HS-5 (cell line): Measurements from ENCODE around the gene AARS2.
"Not testable (repeated sequence)": the region's sequence is repeated elsewhere in the genome, so short reads cannot be mapped to it uniquely, and the experiment has no call there.

Experiments
- DNase-seq: peaks from one replicate; pipeline ENCODE4 v3.0.0-alpha.2; 2012; ENCODE audit warnings: low read depth

The AARS2 gene

DNA sequence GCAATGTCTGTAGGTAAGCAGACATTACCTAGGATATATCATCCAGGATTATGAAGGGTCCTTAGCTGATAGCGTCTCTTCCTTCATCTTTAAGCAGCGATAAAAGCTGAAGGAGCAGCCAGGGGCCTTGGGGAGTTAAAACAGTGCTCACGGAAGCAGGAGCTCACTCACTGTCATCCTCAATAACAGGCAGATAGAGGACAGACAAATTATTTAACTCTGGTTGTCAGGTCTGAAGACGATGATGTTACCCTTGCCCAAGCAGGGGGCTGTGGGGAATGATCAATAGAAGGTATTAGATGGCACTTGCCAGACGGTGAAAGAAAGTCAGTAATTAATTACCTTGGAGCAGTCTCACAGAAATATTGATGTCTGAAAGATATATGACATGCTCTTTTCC is 16.7 kb upstream of the AARS2 start:
- no peak for DNase-seq

GRCh38 chr6:44328203-44328602 is 15.1 kb upstream of the AARS2 start:
- DNase-seq: not testable (repeated sequence)

GRCh38 chr6:44327760-44328159 is 14.6 kb upstream of the AARS2 start:
- DNase-seq: no peak

DNA sequence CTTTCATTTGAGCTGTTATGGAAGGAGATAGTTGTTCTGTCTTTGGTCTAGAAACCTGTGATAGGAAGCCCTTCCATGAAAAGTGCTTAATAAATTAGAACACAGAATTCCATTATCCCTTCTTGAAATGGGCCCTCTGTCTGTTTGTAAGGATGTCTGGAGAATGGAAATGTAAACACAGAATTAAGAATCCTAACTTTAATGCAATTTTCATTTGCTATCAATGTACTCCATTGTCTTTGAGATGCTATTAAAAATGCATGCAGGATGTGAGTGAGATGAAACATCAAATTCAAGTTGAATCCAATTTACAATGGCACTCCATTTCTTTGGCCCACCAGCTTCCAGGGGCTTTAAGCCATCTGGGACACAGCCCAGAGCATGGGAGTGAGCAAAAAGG is 13.9 kb upstream of the AARS2 start:
- no peak for DNase-seq

- DNase-seq: no peak
Observed at GRCh38 chr6:44321210-44321609, 8.1 kb upstream of the AARS2 start.

- DNase-seq: not testable (repeated sequence)
Observed at GRCh38 chr6:44317136-44317631, 4.0 kb upstream of the AARS2 start.

DNA sequence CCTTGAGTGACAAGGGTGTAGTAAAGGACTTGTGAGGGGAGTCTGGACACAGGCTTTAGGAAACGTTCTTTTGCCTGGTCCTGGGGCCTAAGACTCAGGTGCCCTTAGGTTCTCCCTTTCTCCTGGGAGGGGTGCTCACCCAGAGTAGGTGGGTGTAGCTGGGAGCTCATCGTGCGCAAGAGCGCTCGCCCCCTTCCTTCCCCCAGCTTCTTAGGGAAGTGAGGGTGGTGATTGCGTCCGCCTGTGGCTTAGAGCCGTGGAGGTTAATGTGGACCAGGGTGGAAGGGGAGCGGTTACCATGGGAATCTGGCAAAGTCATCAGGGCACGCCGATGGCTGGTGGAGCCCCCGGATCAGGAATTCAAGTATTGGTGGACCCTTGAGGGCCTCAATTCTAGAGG is 3.3 kb upstream of the AARS2 start:
- no peak for DNase-seq

- no peak for DNase-seq
Observed at GRCh38 chr6:44315951-44316350, 2.8 kb upstream of the AARS2 start.

DNA sequence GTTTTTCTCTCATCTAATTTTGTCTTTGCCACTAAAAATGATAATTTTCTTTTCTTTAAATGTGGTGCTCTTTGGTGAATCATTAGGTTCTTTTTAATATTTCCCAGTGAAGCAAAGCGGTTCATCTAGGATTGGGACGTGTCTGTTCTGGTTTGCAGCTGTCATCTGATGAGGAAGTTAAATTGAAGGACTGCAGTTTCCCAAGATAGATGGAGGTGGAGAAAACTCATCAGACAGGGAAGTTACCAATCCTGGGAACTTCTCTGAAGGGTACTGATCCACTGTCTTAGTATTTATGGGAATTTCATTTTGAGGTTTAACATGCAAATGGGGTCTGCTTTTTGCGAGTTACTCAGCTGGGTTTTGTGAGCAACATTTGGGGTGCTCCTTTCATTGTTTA is 2.4 kb upstream of the AARS2 start:
- DNase-seq: no peak

GRCh38 chr6:44314657-44315056 is 1.5 kb upstream of the AARS2 start:
- DNase-seq: not testable (repeated sequence)

DNA sequence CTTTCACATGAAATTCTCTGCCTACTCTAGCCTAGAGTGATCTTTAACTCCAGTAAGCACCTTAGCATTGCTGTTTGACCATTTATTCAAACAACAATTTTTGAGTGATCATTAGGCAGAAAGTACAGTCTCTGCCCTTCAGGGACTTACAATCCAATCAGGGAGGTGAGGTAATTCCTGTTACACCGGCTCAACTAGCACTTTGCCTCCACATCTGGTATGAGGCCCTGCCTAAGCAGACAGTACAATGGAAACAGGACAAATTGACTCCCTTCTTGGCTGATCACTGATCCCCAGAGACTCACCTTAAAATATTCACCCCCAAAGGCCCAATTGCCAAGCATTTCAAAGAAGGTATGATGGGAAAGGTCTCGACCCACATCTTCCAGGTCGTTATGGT is 1.4 kb downstream of the AARS2 start:
- no peak for DNase-seq

GRCh38 chr6:44311304-44311703 is 1.8 kb downstream of the AARS2 start:
- no peak for DNase-seq

- no peak for DNase-seq
Observed at GRCh38 chr6:44310241-44310640, 2.9 kb downstream of the AARS2 start.

- no peak for DNase-seq
Observed at GRCh38 chr6:44309631-44310030, 3.5 kb downstream of the AARS2 start.

GRCh38 chr6:44309092-44309491 is 4.1 kb downstream of the AARS2 start:
- DNase-seq: peak; percentile 43

GRCh38 chr6:44307217-44307616 is 5.9 kb downstream of the AARS2 start:
- no peak for DNase-seq

- DNase-seq: no peak
Observed at GRCh38 chr6:44306710-44307109, 6.4 kb downstream of the AARS2 start.

DNA sequence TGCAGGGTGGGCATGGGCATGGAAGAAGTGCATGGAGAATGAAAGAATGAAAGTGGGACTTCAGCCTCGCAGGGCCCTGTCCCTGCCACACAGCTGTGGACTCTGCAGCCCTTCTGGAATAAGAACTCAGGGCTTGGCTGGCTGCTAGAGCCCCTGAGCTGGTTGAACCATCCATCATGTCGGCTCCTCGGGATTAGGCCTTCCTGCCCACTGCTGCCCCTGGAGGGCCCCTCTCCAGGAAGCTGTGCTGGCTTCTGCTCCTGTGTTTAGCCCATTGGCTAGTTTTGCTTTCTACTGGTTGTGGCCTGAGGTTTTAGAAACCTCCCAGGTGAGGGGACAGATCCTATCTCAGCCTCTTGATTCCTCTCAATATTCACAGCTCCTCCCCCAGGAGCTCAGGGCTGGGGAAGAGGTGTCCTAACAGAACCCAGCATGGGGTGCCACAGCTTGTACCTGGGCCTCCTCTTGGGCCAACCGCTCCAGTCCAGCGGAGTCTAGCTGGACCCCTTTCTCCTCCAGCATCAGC is 7.9 kb downstream of the AARS2 start:
- DNase-seq: no peak

- DNase-seq: no peak
Observed at GRCh38 chr6:44304282-44305199, 8.6 kb downstream of the AARS2 start.

DNA sequence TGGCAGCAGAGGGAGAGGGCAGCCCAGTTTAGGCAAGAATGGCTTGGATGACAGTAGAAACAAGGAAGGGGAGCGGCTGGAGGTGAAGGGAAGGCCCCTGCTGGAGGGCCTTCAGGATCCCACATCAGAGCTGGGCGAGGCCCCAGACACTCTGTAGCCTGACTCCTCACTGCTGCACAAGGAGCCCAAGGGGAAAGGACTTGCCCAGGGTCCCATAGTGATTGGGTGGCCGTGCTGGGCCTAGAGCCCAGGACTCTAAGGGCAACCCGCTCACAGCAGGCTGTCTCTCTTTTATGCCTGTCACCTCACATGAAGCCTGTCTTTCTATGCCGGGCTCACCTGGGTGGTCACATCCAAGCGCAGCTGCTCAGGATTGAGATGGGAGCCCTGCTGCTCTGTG is 9.3 kb downstream of the AARS2 start:
- no peak for DNase-seq

- no peak for DNase-seq
Observed at GRCh38 chr6:44302856-44303255, 10.3 kb downstream of the AARS2 start.

DNA sequence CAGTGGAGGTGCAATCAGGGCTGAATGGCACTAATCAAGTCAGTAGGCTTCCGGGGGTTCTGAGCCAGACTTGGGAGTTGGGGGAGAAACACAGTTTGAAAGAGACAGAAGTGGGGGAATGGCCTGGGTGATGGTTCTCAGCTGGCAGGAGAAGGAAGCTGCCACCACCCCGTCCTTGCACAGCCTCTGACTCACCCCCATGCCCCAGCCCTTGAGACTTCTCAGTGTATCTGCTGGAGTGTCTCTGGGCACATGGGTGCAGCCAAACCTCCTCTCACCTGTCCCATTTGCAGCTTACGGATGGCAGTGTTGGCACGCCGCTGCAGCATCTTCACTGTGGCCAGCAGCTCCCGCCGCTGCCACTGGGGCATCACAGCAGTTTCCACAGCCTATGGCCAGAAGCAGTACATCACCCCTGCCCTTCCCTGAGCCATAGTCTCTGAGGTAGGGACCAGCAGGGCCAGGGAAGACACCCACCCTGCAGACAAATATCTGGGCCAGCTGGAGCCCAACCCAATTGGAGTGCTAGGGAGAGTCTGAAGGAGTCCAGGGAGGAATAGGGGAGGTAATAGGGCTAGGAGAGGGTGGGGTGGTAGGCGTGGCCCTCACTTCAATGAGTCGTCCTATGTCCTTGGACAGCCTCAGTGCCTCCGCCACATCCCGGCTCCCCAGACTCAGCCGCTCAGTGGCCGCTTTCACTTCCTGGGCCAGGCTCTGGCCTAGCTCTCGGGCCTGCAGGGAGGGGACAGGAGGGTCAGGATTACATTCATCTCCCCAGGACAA is 11.2 kb downstream of the AARS2 start:
- DNase-seq: no peak

- DNase-seq: no peak
Observed at GRCh38 chr6:44301106-44301505, 12.0 kb downstream of the AARS2 start.
